IPS-NIHi7 (cell line): ENCODE measurements around the gene NDST1.

ENCODE experiments used
- DNase-seq: peaks from one replicate; pipeline ENCODE4 v3.0.0; 2012; ENCODE audit warnings: mixed read lengths; ENCODE audit errors: extremely low spot score

NDST1 gene

GRCh38 chr5:150544611-150545219 lies 36.8 kb downstream of the NDST1 start:
- DNase-seq: peak; percentile 99

GRCh38 chr5:150545246-150545645 lies 37.3 kb downstream of the NDST1 start:
- DNase-seq: no peak

- no peak for DNase-seq
Observed at GRCh38 chr5:150548123-150548522, 40.2 kb downstream of the NDST1 start.

- DNase-seq: no peak
Observed at GRCh38 chr5:150549735-150550134, 41.8 kb downstream of the NDST1 start.

GRCh38 chr5:150550286-150550685 lies 42.4 kb downstream of the NDST1 start:
- no peak for DNase-seq

GRCh38 chr5:150551066-150551465 lies 43.1 kb downstream of the NDST1 start:
- DNase-seq: no peak

DNA sequence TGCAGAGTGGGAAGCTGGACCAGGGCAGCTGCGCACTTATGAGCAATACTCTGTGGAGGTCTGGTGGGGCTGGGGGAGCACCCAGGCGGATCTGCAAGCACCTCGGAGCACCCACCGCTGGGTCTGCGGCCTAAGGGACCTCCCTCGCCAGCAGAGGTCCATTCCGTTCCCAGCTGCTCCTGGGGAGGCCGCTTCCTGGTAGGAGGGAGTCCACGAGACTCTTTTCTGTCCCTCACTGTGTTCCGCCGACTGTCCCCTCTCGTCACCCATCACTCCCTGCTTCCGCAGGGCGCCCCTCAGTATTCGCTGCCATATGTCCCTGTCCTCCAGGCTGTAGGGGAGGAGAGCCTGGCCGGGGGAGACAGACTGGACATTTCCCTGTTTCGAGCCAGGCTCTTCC lies 45.5 kb downstream of the NDST1 start:
- no peak for DNase-seq

DNA sequence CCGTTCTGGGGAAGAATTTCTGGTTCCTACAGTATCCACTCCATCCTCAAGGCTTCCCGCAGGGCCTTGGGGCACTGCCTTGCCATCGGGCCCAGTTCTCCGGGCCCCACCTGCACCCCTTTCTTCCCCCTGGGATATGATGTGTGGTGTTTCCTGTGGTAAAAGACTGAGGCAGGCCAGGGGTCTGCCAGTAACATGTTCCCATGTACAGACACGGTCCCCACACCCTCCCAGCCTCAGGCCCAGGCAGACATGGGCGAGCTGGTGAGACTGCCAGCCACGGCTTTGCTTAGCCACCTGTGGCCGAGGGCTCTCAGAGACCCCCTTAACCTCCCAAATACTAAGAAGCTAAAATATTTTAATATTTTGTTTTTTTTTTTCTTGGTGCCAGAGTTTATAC lies 46.0 kb downstream of the NDST1 start:
- no peak for DNase-seq

DNA sequence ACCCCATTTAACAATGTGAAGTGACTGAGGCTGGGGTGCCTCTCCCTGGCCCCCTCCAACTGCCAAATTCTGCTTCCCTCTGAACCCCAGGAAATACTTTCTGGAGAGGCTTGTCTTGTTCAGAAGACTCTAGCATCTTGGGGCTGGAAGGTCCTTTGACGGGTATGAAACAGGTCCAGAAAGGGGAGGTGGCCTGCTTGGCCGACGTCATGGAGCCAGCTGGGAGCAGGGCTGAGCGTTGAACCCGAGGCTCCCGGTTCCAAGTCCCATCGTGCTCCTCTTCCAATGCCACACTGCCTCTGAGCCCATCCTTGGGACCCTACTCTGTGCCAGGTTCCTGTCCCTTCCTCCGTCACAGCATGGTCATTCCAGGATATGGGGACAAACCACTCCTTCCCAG lies 46.9 kb downstream of the NDST1 start:
- no peak for DNase-seq

DNA sequence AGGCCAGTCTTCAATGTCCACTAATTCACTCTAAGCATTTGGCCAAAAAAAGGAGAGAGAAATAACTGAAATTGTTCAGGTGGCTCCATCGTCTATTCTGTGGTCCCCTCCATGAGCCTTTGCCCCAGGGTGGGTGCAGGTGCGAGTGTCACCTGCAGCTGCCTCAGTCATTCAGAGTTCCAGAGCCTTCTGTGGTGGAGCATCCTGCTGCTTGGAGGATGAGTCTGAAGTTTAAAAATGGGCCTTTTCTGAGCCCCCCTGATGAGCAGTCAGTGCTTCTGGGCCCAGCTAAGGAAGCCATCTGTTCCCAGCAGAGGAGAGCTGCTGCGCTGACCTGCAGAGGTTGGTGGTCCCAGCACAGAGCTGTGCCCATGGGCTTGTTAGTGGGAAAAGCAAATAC lies 48.2 kb downstream of the NDST1 start:
- DNase-seq: no peak

- no peak for DNase-seq
Observed at GRCh38 chr5:150556859-150557508, 49.1 kb downstream of the NDST1 start.

DNA sequence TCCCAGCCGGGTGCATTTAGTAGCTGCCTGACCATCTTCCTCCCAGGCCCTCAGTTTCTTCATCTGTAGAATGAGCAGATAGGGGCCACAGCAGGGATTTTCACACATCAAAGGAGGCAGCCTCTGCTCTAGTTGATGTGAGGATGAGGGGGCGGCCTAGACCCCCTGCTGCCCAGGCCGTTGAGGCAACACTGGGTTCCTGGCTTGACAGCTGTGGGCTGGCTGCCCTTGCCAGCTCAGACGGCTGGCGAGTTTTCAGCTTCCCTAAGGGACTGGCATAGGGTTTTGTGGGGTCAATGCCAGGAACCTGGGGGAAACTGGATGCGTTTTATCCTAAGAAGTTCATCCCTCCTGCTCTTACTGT lies 49.6 kb downstream of the NDST1 start:
- no peak for DNase-seq

DNA sequence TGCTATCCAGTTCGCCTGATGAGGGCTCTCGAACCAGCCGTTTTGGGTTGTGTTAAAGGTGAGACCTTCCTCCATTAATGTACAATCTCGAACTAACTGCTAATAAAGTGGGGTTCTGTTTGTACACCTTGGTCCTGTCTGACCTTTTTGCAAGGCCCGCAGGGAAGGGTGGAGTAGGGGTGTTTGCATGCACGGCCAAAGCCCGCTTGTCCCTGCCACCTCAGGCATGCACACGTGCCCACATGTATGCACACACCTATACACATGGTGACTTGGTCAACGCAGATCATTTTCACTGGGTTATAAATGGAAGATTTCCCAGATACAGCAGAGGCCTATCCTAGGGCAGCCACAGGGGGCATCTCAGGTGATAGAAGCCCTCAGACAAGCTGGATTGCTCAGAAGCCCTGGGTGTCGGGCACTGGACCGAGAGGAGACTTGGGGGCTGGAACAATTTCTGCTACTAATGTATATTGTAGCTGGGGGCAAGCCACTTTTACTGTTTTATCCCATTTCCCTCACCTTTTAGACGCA lies 50.2 kb downstream of the NDST1 start:
- no peak for DNase-seq

GRCh38 chr5:150559088-150559487 lies 51.2 kb downstream of the NDST1 start:
- DNase-seq: no peak

GRCh38 chr5:150559701-150560100 lies 51.8 kb downstream of the NDST1 start:
- no peak for DNase-seq

DNA sequence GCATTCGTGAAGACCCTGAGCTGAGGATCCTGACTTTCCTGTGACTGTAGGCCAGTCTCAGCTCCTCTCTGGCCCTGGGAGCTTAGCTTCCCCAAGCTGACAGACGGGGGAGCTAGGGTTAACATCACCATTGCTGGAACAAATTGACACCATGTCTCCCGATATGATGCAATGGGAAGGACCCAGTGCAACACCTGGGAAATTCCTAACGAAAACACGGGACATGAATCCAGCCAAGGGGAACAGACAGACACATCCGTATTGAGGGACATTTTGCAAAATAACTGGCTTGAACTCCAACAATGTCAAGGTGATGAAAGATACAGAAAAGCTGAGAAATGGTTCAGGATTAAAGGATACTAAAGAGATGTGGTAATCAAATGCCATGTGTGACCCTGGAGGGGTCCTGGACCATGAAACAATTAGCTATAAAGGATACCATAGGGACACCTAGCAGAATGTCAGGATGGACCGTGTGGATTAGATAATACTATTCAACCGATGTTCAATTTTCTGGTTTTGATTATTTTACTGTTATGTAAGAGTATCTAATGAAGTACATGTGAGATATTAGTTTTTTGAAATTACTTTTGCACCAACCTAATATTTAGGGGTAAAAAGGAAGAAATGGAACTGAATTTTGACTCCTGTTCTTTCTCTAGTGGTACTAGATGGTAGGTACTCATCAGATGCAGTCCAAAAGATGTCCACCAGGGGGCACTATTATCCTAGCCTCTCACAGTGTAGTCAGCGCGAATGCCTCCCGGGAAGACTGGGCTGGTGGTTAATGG lies 52.7 kb downstream of the NDST1 start:
- peak; percentile 89 for DNase-seq

- DNase-seq: no peak
Observed at GRCh38 chr5:150561192-150561512, 53.2 kb downstream of the NDST1 start.

DNA sequence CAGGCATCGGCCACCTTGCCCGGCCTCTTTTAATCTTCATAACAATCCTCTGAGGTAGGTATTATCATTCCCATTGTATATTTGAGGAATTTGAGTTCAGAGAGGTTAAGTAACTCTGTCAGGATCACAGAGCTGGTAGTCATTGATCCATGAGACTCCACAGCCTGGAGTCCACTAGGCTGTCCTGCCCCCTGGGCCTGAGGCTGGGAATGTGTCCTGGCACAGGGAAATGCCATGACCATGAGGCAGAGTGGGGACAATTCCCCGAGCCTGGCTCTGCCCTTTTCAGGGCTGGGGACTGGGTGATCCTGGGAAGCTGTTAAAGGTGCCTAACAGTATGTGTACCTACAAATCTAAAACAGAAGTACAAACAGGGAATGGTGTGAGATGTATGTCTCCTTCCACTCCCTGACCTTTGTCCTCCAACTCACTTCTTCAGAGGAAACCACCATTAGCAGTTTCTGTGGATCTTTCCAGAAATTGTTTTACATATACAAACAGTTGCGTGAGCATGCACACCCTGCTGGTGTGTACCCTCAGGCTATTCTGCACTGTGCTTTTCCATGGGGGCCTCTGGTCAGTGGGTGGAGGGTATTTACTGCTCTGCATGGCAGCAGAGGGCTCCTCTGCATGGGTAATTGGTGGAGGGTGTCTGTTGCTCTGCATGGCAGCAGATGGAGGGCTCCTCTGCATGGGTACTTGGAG lies 53.8 kb downstream of the NDST1 start:
- no peak for DNase-seq

DNA sequence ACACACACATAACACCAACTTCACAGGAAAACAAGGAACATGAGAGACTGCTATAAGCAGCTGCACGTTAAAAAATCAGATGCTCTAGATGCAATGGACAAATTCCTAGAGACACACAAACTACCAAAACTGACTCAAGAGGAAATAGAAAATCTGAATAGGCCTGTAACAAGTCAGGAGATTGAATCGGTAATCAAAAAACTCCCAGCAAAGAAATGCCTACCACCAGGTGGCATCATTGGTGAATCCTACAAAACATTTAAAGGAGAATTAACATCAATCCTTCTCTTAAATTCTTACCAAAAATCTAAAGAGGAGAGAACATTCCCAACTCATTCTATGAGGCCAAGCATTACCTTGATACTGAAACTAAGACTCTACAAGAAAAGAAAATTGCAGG lies 54.9 kb downstream of the NDST1 start:
- no peak for DNase-seq

GRCh38 chr5:150565868-150566267 lies 57.9 kb downstream of the NDST1 start:
- DNase-seq: no peak

DNA sequence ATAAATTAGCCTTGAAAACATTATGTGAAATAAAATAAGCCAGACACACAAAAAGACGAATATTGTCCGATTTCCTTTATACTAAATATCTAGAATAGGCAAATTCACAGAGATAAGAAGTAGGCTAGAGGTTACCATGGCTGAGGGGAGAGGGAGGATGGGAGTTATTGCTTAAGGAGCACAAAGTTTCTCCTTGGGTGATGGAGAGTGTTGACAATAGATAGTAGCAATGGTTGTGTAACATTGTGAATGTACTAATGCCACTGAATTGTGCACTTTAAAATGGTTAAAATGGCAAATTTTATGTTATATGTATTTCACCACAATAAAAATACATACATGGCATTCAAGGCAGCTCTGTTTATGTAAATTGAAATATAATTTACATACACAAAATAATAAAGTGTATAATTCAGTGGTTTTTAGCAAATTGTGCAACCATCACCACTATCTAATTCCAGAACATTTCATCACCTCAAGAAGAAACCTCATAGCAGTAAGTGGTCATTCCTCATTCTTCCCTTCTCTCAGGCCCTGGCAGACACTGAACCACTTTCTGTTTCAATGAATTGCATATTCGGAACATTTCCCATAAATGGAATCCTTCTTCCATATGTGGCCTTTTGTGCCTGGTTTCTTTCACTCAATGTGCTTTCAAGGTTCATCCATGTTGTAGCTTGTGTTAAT lies 59.2 kb downstream of the NDST1 start:
- no peak for DNase-seq

DNA sequence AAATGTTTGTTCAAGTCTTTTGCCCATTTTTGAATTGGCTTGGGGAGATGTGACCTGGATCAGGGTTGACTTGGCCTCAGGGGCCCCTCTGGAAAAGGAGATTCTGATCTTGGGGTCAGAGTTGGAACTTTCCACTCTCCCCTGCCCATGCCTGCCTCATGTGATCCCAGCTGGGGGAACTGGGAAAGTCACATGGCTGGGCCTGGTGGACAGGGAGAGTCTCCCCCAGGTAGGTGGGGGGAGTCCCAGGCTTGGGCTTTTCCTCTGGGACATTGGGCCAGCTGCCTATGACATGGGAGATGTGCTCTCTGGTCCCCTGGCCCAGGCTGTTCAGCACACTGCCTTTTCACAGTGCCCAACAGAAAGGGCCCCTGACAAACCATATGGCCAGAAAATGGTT lies 60.7 kb downstream of the NDST1 start:
- no peak for DNase-seq
